GM12891 (cell line): ENCODE results near the gene CGB2.
"Not testable (repeated sequence)": the region's sequence is repeated elsewhere in the genome, so short reads cannot be mapped to it uniquely, and the experiment has no call there.

Experiments
- DNase-seq: peaks from one replicate; pipeline ENCODE4 v3.0.0; 2011; ENCODE audit warnings: low spot score; ENCODE audit not compliant: insufficient read length
- FAIRE-seq: peaks from 2 replicates; lab custom pipeline; 2011; peaks lifted over from hg19 to GRCh38; lab: Jason Lieb, UNC
- PAX5 ChIP-seq: IDR thresholded peaks from 2 replicates; pipeline ENCODE4 v1.6.1; 2011; ENCODE audit warnings: low read length, moderate library complexity, mild to moderate bottlenecking; ENCODE audit not compliant: insufficient read depth, severe bottlenecking
- POLR2A ChIP-seq: IDR thresholded peaks from 2 replicates; pipeline ENCODE4 v1.6.1; 2011; ENCODE audit warnings: low read depth, low read length, control low read depth
- POLR2AphosphoS5 ChIP-seq: IDR thresholded peaks from 2 replicates; pipeline ENCODE4 v1.6.1; 2011; ENCODE audit warnings: low read depth, low read length, control low read depth
- POU2F2 ChIP-seq: IDR thresholded peaks from 2 replicates; pipeline ENCODE4 v1.6.1; 2011; ENCODE audit warnings: low read depth, mild to moderate bottlenecking, control low read depth, low read length, moderate library complexity
- SPI1 ChIP-seq: IDR thresholded peaks from 2 replicates; pipeline ENCODE4 v1.6.1; 2011; ENCODE audit warnings: low read depth, low read length, control low read depth
- TAF1 ChIP-seq: IDR thresholded peaks from 2 replicates; pipeline ENCODE4 v1.6.1; 2011; ENCODE audit warnings: low read depth, low read length, control low read depth

Gene CGB2

GRCh38 chr19:49019242-49019932 is 12.3 kb upstream of the CGB2 start:
- FAIRE-seq: no peak
- no peak for TF ChIP-seq POLR2AphosphoS5
- TF ChIP-seq SPI1: no peak
- TF ChIP-seq TAF1: no peak
- TF ChIP-seq POLR2A: no peak
- TF ChIP-seq POU2F2: no peak
- TF ChIP-seq PAX5: no peak
- DNase-seq: no peak

GRCh38 chr19:49020342-49020741 is 11.3 kb upstream of the CGB2 start:
- FAIRE-seq (no peak), DNase-seq (no peak)
- TF ChIP-seq POU2F2: no peak
- TF ChIP-seq PAX5: no peak
- TF ChIP-seq SPI1: no peak
- no peak for TF ChIP-seq TAF1
- no peak for TF ChIP-seq POLR2A
- no peak for TF ChIP-seq POLR2AphosphoS5

- FAIRE-seq: no peak
- no peak for TF ChIP-seq POLR2A
- DNase-seq: no peak
Observed at GRCh38 chr19:49020931-49021895, 10.5 kb upstream of the CGB2 start.

- DNase-seq (no peak), FAIRE-seq (no peak)
- no peak for TF ChIP-seq POU2F2
- no peak for TF ChIP-seq PAX5
- no peak for TF ChIP-seq SPI1
- no peak for TF ChIP-seq POLR2AphosphoS5
- no peak for TF ChIP-seq POLR2A
- TF ChIP-seq TAF1: no peak
Observed at GRCh38 chr19:49022116-49022515, 9.6 kb upstream of the CGB2 start.

GRCh38 chr19:49024233-49024632 is 7.5 kb upstream of the CGB2 start, which contains the start of gene CGB3:
Gene CGB3, minus strand, starts transcription at chr19:49024333. Its CDS starts 362 bp downstream, at chr19:49023971.
- DNase-seq, FAIRE-seq: not testable (repeated sequence)

GRCh38 chr19:49025088-49025487 is 6.6 kb upstream of the CGB2 start:
- DNase-seq, FAIRE-seq: not testable (repeated sequence)

- not testable (repeated sequence) for FAIRE-seq, DNase-seq
Observed at GRCh38 chr19:49025599-49025998, 6.1 kb upstream of the CGB2 start.

GRCh38 chr19:49028686-49029085 is 3.0 kb upstream of the CGB2 start:
- not testable (repeated sequence) for FAIRE-seq, DNase-seq

- FAIRE-seq, DNase-seq: not testable (repeated sequence)
Observed at GRCh38 chr19:49029749-49030148, 1.9 kb upstream of the CGB2 start.

- FAIRE-seq, DNase-seq: not testable (repeated sequence)
Observed at GRCh38 chr19:49030323-49030722, 1.4 kb upstream of the CGB2 start.

- not testable (repeated sequence) for DNase-seq
Observed at GRCh38 chr19:49036815-49037214, 5.1 kb downstream of the CGB2 start, which contains the start of gene CGB1. Gene CGB1, minus strand, starts transcription at chr19:49036895. Its CDS starts 184 bp downstream, at chr19:49036711.

GRCh38 chr19:49038111-49038510 is 6.4 kb downstream of the CGB2 start:
- not testable (repeated sequence) for DNase-seq, FAIRE-seq

More at GRCh38 chr19:49036815-49037214, 5.1 kb downstream of the CGB2 start, which contains the start of gene CGB1:
- not testable (repeated sequence) for FAIRE-seq

- FAIRE-seq, DNase-seq: not testable (repeated sequence)
Observed at GRCh38 chr19:49038557-49039276, 7.0 kb downstream of the CGB2 start.

GRCh38 chr19:49039736-49040135 is 8.0 kb downstream of the CGB2 start:
- not testable (repeated sequence) for FAIRE-seq, DNase-seq
